ENCODE measurements around the gene REEP5.

The REEP5 gene

DNA sequence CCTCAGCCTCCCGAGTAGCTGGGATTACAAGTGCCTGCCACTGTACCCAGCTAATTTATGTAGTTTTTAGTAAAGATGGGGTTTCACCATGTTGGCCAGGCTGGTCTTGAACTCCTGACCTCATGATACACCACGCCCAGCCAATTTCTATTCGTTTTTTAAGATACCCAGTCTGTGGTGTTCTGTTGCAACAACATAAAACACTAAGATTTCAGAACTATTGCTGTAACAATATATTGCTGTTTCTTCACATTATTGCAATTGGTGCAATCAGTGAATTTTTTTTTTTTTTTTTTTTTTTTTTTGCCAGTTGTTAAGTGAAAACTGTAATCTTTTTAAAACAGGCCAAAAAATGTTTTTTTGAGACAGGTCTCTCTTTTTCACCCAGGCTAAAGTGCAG is 51.1 kb downstream of the REEP5 start:
- Mint-ChIP-seq H3K27me3 (ENCODE audit: low read depth, poor library complexity) (peaks cover 3% of the 10 kb centered on the region), H3K27ac (no peak overlapping the region), H3K36me3 (ENCODE audit: low read depth) (peaks cover 61% of the 10 kb centered on the region), H3K4me1 (no peaks in the 10 kb centered on the region), H3K9me3 (no peaks in the 10 kb centered on the region), H3K4me3 (no peak overlapping the region)
- TF ChIP-seq CTCF (IDR thresholded peaks at IDR 0.05): no peak
- no peak for DNase-seq

DNA sequence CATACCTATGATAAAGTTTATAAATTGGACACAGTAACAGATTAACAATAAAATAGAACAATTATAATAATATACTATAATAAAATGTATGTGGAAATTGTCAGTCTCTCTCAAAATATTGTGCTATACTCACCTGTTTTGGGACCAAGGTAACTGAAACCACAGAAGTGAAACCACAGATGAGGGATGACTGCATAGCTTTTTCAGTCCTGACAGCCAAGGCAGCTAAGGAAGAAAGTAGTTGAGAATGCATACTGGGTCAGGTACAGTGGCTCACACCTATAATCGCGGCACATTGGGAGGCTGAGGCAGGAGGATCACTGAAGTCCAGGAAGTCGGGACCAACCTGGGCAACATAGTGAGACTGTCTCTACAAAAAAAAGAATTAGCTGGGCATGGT is 52.1 kb downstream of the REEP5 start:
- H3K9me3 Mint-ChIP-seq: no peaks in the 10 kb centered on the region
- no peaks in the 10 kb centered on the region for H3K4me1 Mint-ChIP-seq
- H3K4me3 Mint-ChIP-seq: no peak overlapping the region
- H3K27ac Mint-ChIP-seq: no peak overlapping the region
- peaks cover 3% of the 10 kb centered on the region for H3K27me3 Mint-ChIP-seq (ENCODE audit: low read depth, poor library complexity)
- no peak for TF ChIP-seq CTCF (IDR thresholded peaks at IDR 0.05)
- H3K36me3 Mint-ChIP-seq (ENCODE audit: low read depth): peaks cover 64% of the 10 kb centered on the region
- no peak for DNase-seq

DNA sequence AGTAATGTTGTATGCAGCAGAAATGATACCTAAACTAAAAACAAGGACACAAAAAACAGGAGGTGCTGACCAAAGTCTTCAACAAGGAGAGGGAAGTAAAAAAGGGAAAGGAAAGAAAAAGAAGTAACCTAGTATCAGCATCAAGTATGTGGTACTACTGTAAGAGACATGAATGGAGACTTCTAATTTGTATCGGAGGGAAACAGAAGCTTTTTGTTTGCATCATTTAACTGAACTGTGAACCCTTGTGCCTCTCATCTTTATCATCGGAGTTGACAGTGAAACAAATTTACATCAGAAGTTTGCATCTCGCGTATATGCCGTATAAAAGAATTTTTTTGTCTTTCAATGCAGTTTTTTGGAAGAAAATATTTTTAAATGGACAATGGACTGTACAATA is 54.6 kb downstream of the REEP5 start:
- Mint-ChIP-seq H3K9me3 (no peaks in the 10 kb centered on the region), H3K36me3 (ENCODE audit: low read depth) (peaks cover 71% of the 10 kb centered on the region), H3K4me3 (no peak overlapping the region), H3K4me1 (peaks cover 15% of the 10 kb centered on the region), H3K27me3 (ENCODE audit: low read depth, poor library complexity) (no peaks in the 10 kb centered on the region), H3K27ac (no peak overlapping the region)
- DNase-seq: no peak
- no peak for TF ChIP-seq CTCF (IDR thresholded peaks at IDR 0.05)

- Mint-ChIP-seq H3K27me3 (ENCODE audit: low read depth, poor library complexity) (no peaks in the 10 kb centered on the region), H3K27ac (no peak overlapping the region), H3K4me1 (peaks cover 22% of the 10 kb centered on the region), H3K36me3 (ENCODE audit: low read depth) (peaks cover 68% of the 10 kb centered on the region), H3K4me3 (no peak overlapping the region), H3K9me3 (no peaks in the 10 kb centered on the region)
- TF ChIP-seq CTCF (IDR thresholded peaks at IDR 0.05): no peak
- no peak for DNase-seq
Measured at GRCh38 chr5:112866739-112867138, 55.3 kb downstream of the REEP5 start.

DNA sequence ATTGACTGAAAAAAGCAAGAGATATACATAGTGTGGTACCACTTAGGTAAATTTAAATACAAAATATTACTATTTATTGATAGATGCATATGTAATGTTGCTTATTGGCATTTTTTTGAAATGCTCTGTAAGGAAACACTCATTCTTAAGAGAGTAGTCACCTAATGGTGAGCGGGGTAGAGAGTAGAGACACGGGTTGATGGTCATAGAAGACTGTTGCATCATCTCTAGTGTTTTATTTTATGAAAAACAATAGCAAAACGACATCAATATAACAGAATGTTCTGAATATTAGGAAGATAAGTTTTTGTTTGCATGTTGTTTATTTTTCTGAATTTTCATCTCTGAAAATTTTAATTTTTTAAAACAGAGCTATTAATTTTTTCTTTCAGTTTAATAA is 56.9 kb downstream of the REEP5 start:
- H3K9me3 Mint-ChIP-seq: peaks cover 6% of the 10 kb centered on the region
- no peaks in the 10 kb centered on the region for H3K27me3 Mint-ChIP-seq (ENCODE audit: low read depth, poor library complexity)
- no peak for DNase-seq
- H3K4me3 Mint-ChIP-seq: no peak overlapping the region
- H3K4me1 Mint-ChIP-seq: peaks cover 30% of the 10 kb centered on the region
- no peak for TF ChIP-seq CTCF (IDR thresholded peaks at IDR 0.05)
- H3K36me3 Mint-ChIP-seq (ENCODE audit: low read depth): peaks cover 56% of the 10 kb centered on the region
- no peak overlapping the region for H3K27ac Mint-ChIP-seq

GRCh38 chr5:112863549-112863948 is 58.5 kb downstream of the REEP5 start:
- Mint-ChIP-seq H3K9me3 (peaks cover 10% of the 10 kb centered on the region), H3K27ac (no peak overlapping the region), H3K4me3 (peak overlapping the region; percentile 98), H3K36me3 (ENCODE audit: low read depth) (peaks cover 40% of the 10 kb centered on the region), H3K27me3 (ENCODE audit: low read depth, poor library complexity) (peaks cover 6% of the 10 kb centered on the region), H3K4me1 (peaks cover 30% of the 10 kb centered on the region)
- DNase-seq: no peak
- no peak for TF ChIP-seq CTCF (IDR thresholded peaks at IDR 0.05)
